GM12878 (cell line): ENCODE results near the gene FOXL3.

Source experiments
- ATF3 ChIP-seq: IDR thresholded peaks from 2 replicates; pipeline ENCODE4 v1.6.1; 2011; ENCODE audit warnings: low read depth, mild to moderate bottlenecking, low read length, moderate library complexity, borderline replicate concordance; ENCODE audit errors: extremely low read depth
- CEBPB ChIP-seq, 2 experiments: fragments of 150-350 bp in 1 of 2; IDR thresholded peaks; 2 replicates each; pipeline ENCODE4 v1.6.1; 2012 to 2014; ENCODE audit warnings: low read depth in 2 of 2, low read length in 2 of 2, borderline replicate concordance in 1 of 2, inconsistent platforms in 1 of 2
- CTCF ChIP-seq, 3 experiments: IDR thresholded peaks in 2 of 3; conservative IDR thresholded peaks in 1 of 3; 2 replicates each; pipeline ENCODE4 v1.5.1; 2011; ENCODE audit warnings: low read depth in 3 of 3, low read length in 3 of 3, mild to moderate bottlenecking in 3 of 3, control low read depth in 2 of 3, moderate library complexity in 2 of 3, inconsistent platforms in 1 of 3, mixed read lengths in 1 of 3; ENCODE audit not compliant: control insufficient read depth in 2 of 3, insufficient read depth in 1 of 3; ENCODE audit errors: extremely low read depth in 1 of 3
- EGR1 ChIP-seq, 2 experiments: IDR thresholded peaks; 1 replicate in 1 of 2; 2 replicates in 1 of 2; pipeline ENCODE4 v1.6.1; 2011 to 2012; ENCODE audit warnings: low read depth in 2 of 2, low read length in 2 of 2, borderline replicate concordance in 1 of 2, mild to moderate bottlenecking in 1 of 2, moderate library complexity in 1 of 2
- ELK1 ChIP-seq: IDR thresholded peaks from 2 replicates; pipeline ENCODE4 v1.6.1; 2012; ENCODE audit warnings: low read depth, low read length, improper control_type of control experiment
- MAX ChIP-seq: IDR thresholded peaks from 2 replicates; pipeline ENCODE4 v1.6.1; 2012; ENCODE audit warnings: low read depth, low read length, improper control_type of control experiment
- NBN ChIP-seq: fragments of 450-650 bp; IDR thresholded peaks from 2 replicates; pipeline ENCODE4 v1.6.1; 2016
- RFX5 ChIP-seq: IDR thresholded peaks from 2 replicates; pipeline ENCODE4 v1.6.1; 2011; ENCODE audit warnings: low read depth, low read length, improper control_type of control experiment
- TCF7 ChIP-seq: IDR thresholded peaks from 2 replicates; pipeline ENCODE4 v1.6.1; 2014; ENCODE audit warnings: antibody characterized with exemption, borderline replicate concordance
- USF1 ChIP-seq: IDR thresholded peaks from 2 replicates; pipeline ENCODE4 v1.6.1; 2011; ENCODE audit warnings: borderline replicate concordance, low read depth, mild to moderate bottlenecking, moderate library complexity, mixed read lengths, low read length; ENCODE audit not compliant: insufficient read depth; ENCODE audit errors: extremely low read length

GRCh38 chr7:284762-285722 lies 4.9 kb upstream of the FOXL3 start:
- TF ChIP-seq CEBPB (IDR thresholded peaks at IDR 0.05; ENCODE audit: borderline replicate concordance in 1 of 2, low read depth in 2 of 2, low read length in 2 of 2) (no peak), CTCF (IDR thresholded peaks at IDR 0.05 in 2 of 3, conservative IDR thresholded peaks at IDR 0.05 in 1 of 3; ENCODE audit: control insufficient read depth in 2 of 3, extremely low read depth in 1 of 3, insufficient read depth in 1 of 3, low read depth in 3 of 3, low read length in 3 of 3) (no peak), RFX5 (no peak), ATF3 (no peak), NBN (no peak), MAX (no peak), EGR1 (IDR thresholded peaks at IDR 0.05; ENCODE audit: borderline replicate concordance in 1 of 2, low read depth in 2 of 2, low read length in 2 of 2) (no peak), USF1 (no peak), TCF7 (no peak), ELK1 (no peak)
